Endothelial cell of coronary artery (primary cell): Measurements from ENCODE around the gene CASP12. TPM values are rescaled to one million over a fixed set of nuclear protein-coding genes. Genes with fewer than 3 reads are reported as not detected.

Experiments used
- total RNA-seq: library from RNA; depleted of rRNA; stranded (reverse); fragments of >200 nt; gene quantifications from 2 replicates; pipeline ENCODE4 v1.2.3, GENCODE V29; 2014

The CASP12 gene
- total RNA-seq: 1.6 and 1.7 TPM in 2 replicates

GRCh38 chr11:104897891-104898684 lies at the start of gene CASP12:
Gene CASP12, minus strand, starts transcription at chr11:104898460.

Other genes with a start within 250 kb of the CASP12 start
- gene CASP4, start 70.1 kb upstream of the CASP12 start, total RNA-seq: 142 and 177 TPM in 2 replicates
- 0.09 TPM in 1 of 2 replicates, not detected in the other for gene CASP5, start 124.7 kb upstream of the CASP12 start, total RNA-seq
- 10.0 and 43.6 TPM in 2 replicates for gene CASP1, start 136.7 kb upstream of the CASP12 start, total RNA-seq
- gene CARD16, start 146.9 kb upstream of the CASP12 start, total RNA-seq: 42.3 and 105 TPM in 2 replicates
- gene CARD18, start 241.3 kb upstream of the CASP12 start, total RNA-seq: not detected in 2 replicates